HL-60 (cell line): Measurements from ENCODE around the gene BHMT.
A peak's percentile ranks its signal among the peaks of the same experiment; 100 is the strongest.

Experiments used
- DNase-seq, 2 experiments: peaks; one replicate each; pipeline ENCODE4 v3.0.0-alpha.2; 2010 to 2020; ENCODE audit warnings: low read depth in 1 of 2, low spot score in 1 of 2
- H3K27ac ChIP-seq: fragments of 250-450 bp; sonication (Bioruptor Pico); replicated peaks from 2 replicates; pipeline ENCODE4 v1.5.1; 2020; ENCODE audit warnings: mild to moderate bottlenecking, moderate library complexity
- H3K27me3 ChIP-seq: fragments of 250-450 bp; sonication (Bioruptor Pico); 2 replicates; pipeline ENCODE4 v1.5.1; 2021; ENCODE audit warnings: mild to moderate bottlenecking, moderate library complexity; ENCODE audit not compliant: insufficient read depth, poor library complexity, severe bottlenecking
- H3K4me3 ChIP-seq: replicated peaks from 2 replicates; pipeline ENCODE4 v1.5.1; 2011; ENCODE audit warnings: mild to moderate bottlenecking, control low read depth, low read length; ENCODE audit not compliant: insufficient read depth
- CTCF ChIP-seq: IDR thresholded peaks from one replicate; pipeline ENCODE4 v1.5.1; 2011; ENCODE audit warnings: low read length, control low read depth, inconsistent platforms; ENCODE audit not compliant: insufficient read depth
- GABPA ChIP-seq: IDR thresholded peaks from 2 replicates; pipeline ENCODE4 v1.6.1; 2012; ENCODE audit warnings: low read depth
- POLR2AphosphoS5 ChIP-seq: IDR thresholded peaks from 2 replicates; pipeline ENCODE4 v1.6.1; 2012; ENCODE audit warnings: low read depth
- REST ChIP-seq: IDR thresholded peaks from 2 replicates; pipeline ENCODE4 v1.6.1; 2012; ENCODE audit warnings: low read depth; ENCODE audit not compliant: insufficient replicate concordance
- SPI1 ChIP-seq: IDR thresholded peaks from 2 replicates; pipeline ENCODE4 v1.6.1; 2012; ENCODE audit warnings: low read depth, mild to moderate bottlenecking, borderline replicate concordance

Gene BHMT

GRCh38 chr5:79109527-79110492, 1.8 kb upstream of the BHMT start:
- no peak for TF ChIP-seq GABPA
- TF ChIP-seq CTCF = no peak
- no peak for TF ChIP-seq REST
- Histone ChIP-seq H3K27ac (no peak overlapping the region), H3K4me3 (no peak overlapping the region), H3K27me3 (no peaks in the 10 kb centered on the region)
- DNase-seq = peak in 1 of 2 experiments; percentile 16

- no peak for DNase-seq
- Histone ChIP-seq H3K27ac (no peak overlapping the region), H3K27me3 (no peaks in the 10 kb centered on the region), H3K4me3 (no peak overlapping the region)
- no peak for TF ChIP-seq POLR2AphosphoS5
Measured at GRCh38 chr5:79111960-79112702, 522 bp downstream of the BHMT start.

GRCh38 chr5:79112703-79113058, 1.1 kb downstream of the BHMT start:
- no peak for DNase-seq
- H3K4me3 ChIP-seq = no peak overlapping the region

More at GRCh38 chr5:79112703-79113058, 1.1 kb downstream of the BHMT start:
- TF ChIP-seq REST (no peak), GABPA (no peak), CTCF (no peak), SPI1 (no peak), POLR2AphosphoS5 (no peak)
- no peaks in the 10 kb centered on the region for H3K27me3 ChIP-seq
- H3K27ac ChIP-seq = no peak overlapping the region
